Measurements from ENCODE around the gene LGALS1. TPM values are rescaled to one million over a fixed set of nuclear protein-coding genes. Genes with fewer than 3 reads are reported as not detected.
A peak's percentile ranks its signal among the peaks of the same experiment; 100 is the strongest.

LGALS1 gene
- total RNA-seq, 1 donor from 2014 or later = 892 TPM

- Mint-ChIP-seq H3K4me1 (ENCODE audit: low read depth) (peaks cover 41% of the 10 kb centered on the region), H3K36me3 (ENCODE audit: low read depth) (peaks cover 27% of the 10 kb centered on the region), H3K9me3 (no peaks in the 10 kb centered on the region), H3K4me3 (ENCODE audit: low read depth) (peak overlapping the region; percentile 95), H3K27me3 (ENCODE audit: low read depth) (no peaks in the 10 kb centered on the region), H3K27ac (peak overlapping the region; percentile 97)
- DNase-seq (ENCODE audit: low spot score) = no peak
- intact Hi-C loops (cut with micrococcal nuclease) = loop anchor here (1.0 to 10.0 kb wide), 3 partner anchors 18 to 169 kb away; partner anchors contain the start of genes ANKRD54, EIF3L, GCAT and PDXP
Observed at GRCh38 chr22:37675930-37676735, 697 bp downstream of the LGALS1 start.

GRCh38 chr22:37676736-37677492 is 1.5 kb downstream of the LGALS1 start:
- peak overlapping the region; percentile 97 for H3K27ac Mint-ChIP-seq
- peak overlapping the region; percentile 95 for H3K4me3 Mint-ChIP-seq (ENCODE audit: low read depth)
- H3K9me3 Mint-ChIP-seq = no peaks in the 10 kb centered on the region
- peaks cover 45% of the 10 kb centered on the region for H3K4me1 Mint-ChIP-seq (ENCODE audit: low read depth)
- H3K36me3 Mint-ChIP-seq (ENCODE audit: low read depth) = peaks cover 27% of the 10 kb centered on the region
- no peaks in the 10 kb centered on the region for H3K27me3 Mint-ChIP-seq (ENCODE audit: low read depth)
- intact Hi-C loops (cut with micrococcal nuclease) = loop anchor here (1.0 to 10.0 kb wide), 3 partner anchors 38 to 168 kb away; partner anchors contain the start of genes ANKRD54, EIF3L, GCAT and SH3BP1
- DNase-seq (ENCODE audit: low spot score) = peak; percentile 90

- Mint-ChIP-seq H3K4me1 (ENCODE audit: low read depth) (peaks cover 39% of the 10 kb centered on the region), H3K27me3 (ENCODE audit: low read depth) (no peaks in the 10 kb centered on the region), H3K4me3 (ENCODE audit: low read depth) (peak overlapping the region; percentile 95), H3K27ac (peak overlapping the region; percentile 91), H3K9me3 (no peaks in the 10 kb centered on the region), H3K36me3 (ENCODE audit: low read depth) (peaks cover 27% of the 10 kb centered on the region)
- intact Hi-C loops (cut with micrococcal nuclease) = loop anchor here (1.0 to 10.0 kb wide), 3 partner anchors 38 to 167 kb away; partner anchors contain the start of genes ANKRD54, EIF3L, GCAT and SH3BP1
- no peak for DNase-seq (ENCODE audit: low spot score)
Observed at GRCh38 chr22:37677493-37677974, 2.1 kb downstream of the LGALS1 start.

GRCh38 chr22:37678372-37678771 is 2.9 kb downstream of the LGALS1 start:
- Mint-ChIP-seq H3K9me3 (no peaks in the 10 kb centered on the region), H3K27ac (no peak overlapping the region), H3K4me3 (ENCODE audit: low read depth) (no peak overlapping the region), H3K27me3 (ENCODE audit: low read depth) (no peaks in the 10 kb centered on the region), H3K4me1 (ENCODE audit: low read depth) (peaks cover 37% of the 10 kb centered on the region), H3K36me3 (ENCODE audit: low read depth) (peaks cover 27% of the 10 kb centered on the region)
- intact Hi-C loops (cut with micrococcal nuclease) = loop anchor here (5.0 to 10.0 kb wide), 2 partner anchors 129 to 166 kb away; partner anchors contain the start of genes ANKRD54, EIF3L and GCAT
- no peak for DNase-seq (ENCODE audit: low spot score)

- Mint-ChIP-seq H3K4me3 (ENCODE audit: low read depth) (peak overlapping the region; percentile 35), H3K36me3 (ENCODE audit: low read depth) (peaks cover 27% of the 10 kb centered on the region), H3K27me3 (ENCODE audit: low read depth) (no peaks in the 10 kb centered on the region), H3K9me3 (no peaks in the 10 kb centered on the region), H3K27ac (peak overlapping the region; percentile 65), H3K4me1 (ENCODE audit: low read depth) (peaks cover 30% of the 10 kb centered on the region)
- intact Hi-C loops (cut with micrococcal nuclease) = loop anchor here (2.0 to 10.0 kb wide), 3 partner anchors 73 to 165 kb away; partner anchors contain the start of genes ANKRD54, EIF3L and GCAT
- DNase-seq (ENCODE audit: low spot score) = no peak
Observed at GRCh38 chr22:37679670-37680069, 4.2 kb downstream of the LGALS1 start.

GRCh38 chr22:37680191-37680851 is 4.9 kb downstream of the LGALS1 start:
- no peak overlapping the region for H3K27ac Mint-ChIP-seq
- intact Hi-C loops (cut with micrococcal nuclease) = loop anchor here (2.0 kb wide), 1 partner anchor 74 kb away; no protein-coding TSS in a partner anchor
- peaks cover 27% of the 10 kb centered on the region for H3K4me1 Mint-ChIP-seq (ENCODE audit: low read depth)
- H3K27me3 Mint-ChIP-seq (ENCODE audit: low read depth) = no peaks in the 10 kb centered on the region
- H3K9me3 Mint-ChIP-seq = no peaks in the 10 kb centered on the region
- DNase-seq (ENCODE audit: low spot score) = no peak
- peaks cover 27% of the 10 kb centered on the region for H3K36me3 Mint-ChIP-seq (ENCODE audit: low read depth)
- no peak overlapping the region for H3K4me3 Mint-ChIP-seq (ENCODE audit: low read depth)

- Mint-ChIP-seq H3K4me1 (ENCODE audit: low read depth) (peaks cover 23% of the 10 kb centered on the region), H3K27me3 (ENCODE audit: low read depth) (no peaks in the 10 kb centered on the region), H3K9me3 (no peaks in the 10 kb centered on the region), H3K4me3 (ENCODE audit: low read depth) (no peak overlapping the region), H3K27ac (peak overlapping the region; percentile 7), H3K36me3 (ENCODE audit: low read depth) (peaks cover 25% of the 10 kb centered on the region)
- no peak for DNase-seq (ENCODE audit: low spot score)
- intact Hi-C loops (cut with micrococcal nuclease) = loop anchor here (1.0 to 2.0 kb wide), 3 partner anchors 38 to 74 kb away; no protein-coding TSS in a partner anchor
Observed at GRCh38 chr22:37681001-37681424, 5.6 kb downstream of the LGALS1 start.

GRCh38 chr22:37681556-37682049 is 6.2 kb downstream of the LGALS1 start:
- Mint-ChIP-seq H3K4me1 (ENCODE audit: low read depth) (peaks cover 22% of the 10 kb centered on the region), H3K27ac (no peak overlapping the region), H3K9me3 (no peaks in the 10 kb centered on the region), H3K36me3 (ENCODE audit: low read depth) (peaks cover 23% of the 10 kb centered on the region), H3K27me3 (ENCODE audit: low read depth) (no peaks in the 10 kb centered on the region), H3K4me3 (ENCODE audit: low read depth) (no peak overlapping the region)
- intact Hi-C loops (cut with micrococcal nuclease) = loop anchor here (1.0 to 2.0 kb wide), 3 partner anchors 38 to 75 kb away; no protein-coding TSS in a partner anchor
- DNase-seq (ENCODE audit: low spot score) = peak; percentile 69

- H3K9me3 Mint-ChIP-seq = no peaks in the 10 kb centered on the region
- intact Hi-C loops (cut with micrococcal nuclease) = no loop called here
- no peak overlapping the region for H3K27ac Mint-ChIP-seq
Observed at GRCh38 chr22:37684803-37685615, 9.6 kb downstream of the LGALS1 start.

GRCh38 chr22:37686002-37686982 is 10.9 kb downstream of the LGALS1 start, which contains the start of gene NOL12:
Gene NOL12, plus strand, starts transcription at chr22:37686343. Its CDS starts 50 bp downstream, at chr22:37686393.
- no peaks in the 10 kb centered on the region for H3K9me3 Mint-ChIP-seq
- peak; percentile 77 for DNase-seq (ENCODE audit: low spot score)
- peak within 1 kb of the TSS; percentile 95 for H3K4me3 Mint-ChIP-seq (ENCODE audit: low read depth)
- H3K27ac Mint-ChIP-seq = peak within 1 kb of the TSS; percentile 94
- no peaks in the 10 kb centered on the region for H3K27me3 Mint-ChIP-seq (ENCODE audit: low read depth)
- intact Hi-C loops (cut with micrococcal nuclease) = no loop called here
- peaks cover 34% of the 10 kb centered on the region for H3K36me3 Mint-ChIP-seq (ENCODE audit: low read depth)
- peaks cover 16% of the 10 kb centered on the region for H3K4me1 Mint-ChIP-seq (ENCODE audit: low read depth)

More at GRCh38 chr22:37684803-37685615, 9.6 kb downstream of the LGALS1 start:
- peak overlapping the region; percentile 95 for H3K4me3 Mint-ChIP-seq (ENCODE audit: low read depth)
- DNase-seq (ENCODE audit: low spot score) = no peak
- no peaks in the 10 kb centered on the region for H3K27me3 Mint-ChIP-seq (ENCODE audit: low read depth)
- peaks cover 24% of the 10 kb centered on the region for H3K36me3 Mint-ChIP-seq (ENCODE audit: low read depth)
- H3K4me1 Mint-ChIP-seq (ENCODE audit: low read depth) = peaks cover 20% of the 10 kb centered on the region
